Measurements from ENCODE around the gene CDH22.

CDH22 gene, protein sequence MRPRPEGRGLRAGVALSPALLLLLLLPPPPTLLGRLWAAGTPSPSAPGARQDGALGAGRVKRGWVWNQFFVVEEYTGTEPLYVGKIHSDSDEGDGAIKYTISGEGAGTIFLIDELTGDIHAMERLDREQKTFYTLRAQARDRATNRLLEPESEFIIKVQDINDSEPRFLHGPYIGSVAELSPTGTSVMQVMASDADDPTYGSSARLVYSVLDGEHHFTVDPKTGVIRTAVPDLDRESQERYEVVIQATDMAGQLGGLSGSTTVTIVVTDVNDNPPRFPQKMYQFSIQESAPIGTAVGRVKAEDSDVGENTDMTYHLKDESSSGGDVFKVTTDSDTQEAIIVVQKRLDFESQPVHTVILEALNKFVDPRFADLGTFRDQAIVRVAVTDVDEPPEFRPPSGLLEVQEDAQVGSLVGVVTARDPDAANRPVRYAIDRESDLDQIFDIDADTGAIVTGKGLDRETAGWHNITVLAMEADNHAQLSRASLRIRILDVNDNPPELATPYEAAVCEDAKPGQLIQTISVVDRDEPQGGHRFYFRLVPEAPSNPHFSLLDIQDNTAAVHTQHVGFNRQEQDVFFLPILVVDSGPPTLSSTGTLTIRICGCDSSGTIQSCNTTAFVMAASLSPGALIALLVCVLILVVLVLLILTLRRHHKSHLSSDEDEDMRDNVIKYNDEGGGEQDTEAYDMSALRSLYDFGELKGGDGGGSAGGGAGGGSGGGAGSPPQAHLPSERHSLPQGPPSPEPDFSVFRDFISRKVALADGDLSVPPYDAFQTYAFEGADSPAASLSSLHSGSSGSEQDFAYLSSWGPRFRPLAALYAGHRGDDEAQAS

GRCh38 chr20:46308258-46309157 is at the start of gene CDH22:
TSS of gene CDH22 (minus strand) at chr20:46308498. CDS start at chr20:46251294, 57,204 bp downstream.
- H3K4me1 ChIP-seq, result peaks cover 13 to 27% (median 18%) of the 10 kb centered on the region in 10 experiments; a peak in 18 of 20 replicates
- peaks cover 79 to 92% (median 89%) of the 10 kb centered on the region in 11 experiments for H3K27me3 ChIP-seq
- H4K20me1 ChIP-seq, result peaks cover 0 to 82% (median 29%) of the 10 kb centered on the region in 11 experiments; a peak in 16 of 22 replicates
- H3K27ac ChIP-seq, result no peak within 1 kb of the TSS
- TF ChIP-seq Cebpa-rat (IDR thresholded peaks at IDR 0.05), result no peak
- no peaks in the 10 kb centered on the region for H3K36me3 ChIP-seq
- peak within 1 kb of the TSS; percentile 52 to 72 (median 68) for H3K9ac ChIP-seq
- peak within 1 kb of the TSS; percentile 92 to 100 (median 99) for H3K4me2 ChIP-seq
- H3K9me3 ChIP-seq (replicated peaks in 1 of 11), result no peaks in the 10 kb centered on the region
- H3K4me3 ChIP-seq, result peak within 1 kb of the TSS; percentile 59 to 76 (median 68)

GRCh38 chr20:46357030-46357514 is 48.8 kb upstream of the CDH22 start:
- Histone ChIP-seq H3K4me1 (peaks cover 65 to 79% (median 71%) of the 10 kb centered on the region in 10 experiments), H3K4me3 (peak overlapping the region in 8 of 10 experiments; percentile 31 to 60 (median 56); a peak in 16 of 20 replicates), H3K27me3 (no peaks in the 10 kb centered on the region), H3K27ac (peak overlapping the region in 9 of 11 experiments; percentile 35 to 99 (median 97); a peak in 18 of 22 replicates), H3K9me3 (replicated peaks in 1 of 11) (no peaks in the 10 kb centered on the region), H3K4me2 (peak overlapping the region; percentile 81 to 99 (median 95)), H3K9ac (peak overlapping the region; percentile 15 to 95 (median 72); a peak in 18 of 22 replicates), H3K36me3 (peaks cover 17 to 76% (median 52%) of the 10 kb centered on the region in 11 experiments; a peak in 21 of 22 replicates), H4K20me1 (peaks cover 0 to 67% (median 24%) of the 10 kb centered on the region in 11 experiments; a peak in 13 of 22 replicates)
- no peak for TF ChIP-seq Cebpa-rat (IDR thresholded peaks at IDR 0.05)

DNA sequence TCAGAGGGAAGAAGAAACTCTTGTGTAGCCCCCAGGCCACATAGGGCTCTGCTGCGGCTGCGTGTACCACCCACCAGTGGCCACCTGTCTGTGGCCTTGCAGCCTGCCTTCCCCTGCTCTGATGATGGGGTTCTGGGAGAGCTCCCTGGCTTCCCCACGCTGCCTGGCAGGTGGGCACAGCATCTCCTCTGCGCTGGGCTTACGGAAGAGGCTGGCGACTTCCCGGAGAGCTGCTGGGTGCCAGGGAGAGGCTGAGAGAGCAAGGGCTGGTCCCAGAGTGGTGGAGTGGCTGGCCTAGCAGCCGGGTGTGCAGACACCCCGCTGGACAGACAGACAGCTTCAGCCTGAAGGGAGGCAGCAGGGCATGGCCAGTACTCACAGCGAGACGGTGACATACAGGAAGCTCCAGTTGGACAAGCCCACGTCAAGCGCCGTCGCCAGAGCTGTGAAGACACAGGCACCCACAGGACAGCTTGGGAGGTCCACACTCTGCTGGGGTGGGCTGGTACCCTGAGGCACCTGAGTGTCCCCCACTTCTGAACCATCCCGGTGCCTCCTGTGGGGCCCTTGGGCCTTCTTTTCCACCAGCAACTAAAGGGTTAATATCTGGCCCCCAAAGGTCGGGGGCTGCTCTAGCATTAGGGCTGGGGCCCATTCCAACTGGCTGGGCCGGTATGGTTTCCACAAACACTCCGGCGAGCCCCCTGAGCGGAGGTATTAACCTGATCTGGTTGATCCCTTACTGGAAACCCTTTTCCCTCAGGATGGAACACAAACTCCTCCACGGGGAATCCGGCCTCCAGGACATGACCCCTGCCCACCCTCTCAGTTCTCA is 48.1 kb upstream of the CDH22 start:
- Histone ChIP-seq H3K4me3 (peak overlapping the region in 6 of 10 experiments; percentile 42 to 59 (median 56); a peak in 10 of 20 replicates), H3K36me3 (peaks cover 17 to 77% (median 50%) of the 10 kb centered on the region in 11 experiments; a peak in 21 of 22 replicates), H3K27me3 (no peaks in the 10 kb centered on the region), H3K9ac (peak overlapping the region; percentile 15 to 95 (median 72); a peak in 18 of 22 replicates), H3K4me2 (peak overlapping the region; percentile 81 to 99 (median 95)), H3K9me3 (replicated peaks in 1 of 11) (no peaks in the 10 kb centered on the region), H3K27ac (peak overlapping the region in 9 of 11 experiments; percentile 35 to 99 (median 97); a peak in 17 of 22 replicates), H4K20me1 (peaks cover 0 to 60% (median 19%) of the 10 kb centered on the region in 11 experiments; a peak in 13 of 22 replicates), H3K4me1 (peaks cover 65 to 79% (median 71%) of the 10 kb centered on the region in 10 experiments)
- TF ChIP-seq Cebpa-rat (IDR thresholded peaks at IDR 0.05), result no peak

DNA sequence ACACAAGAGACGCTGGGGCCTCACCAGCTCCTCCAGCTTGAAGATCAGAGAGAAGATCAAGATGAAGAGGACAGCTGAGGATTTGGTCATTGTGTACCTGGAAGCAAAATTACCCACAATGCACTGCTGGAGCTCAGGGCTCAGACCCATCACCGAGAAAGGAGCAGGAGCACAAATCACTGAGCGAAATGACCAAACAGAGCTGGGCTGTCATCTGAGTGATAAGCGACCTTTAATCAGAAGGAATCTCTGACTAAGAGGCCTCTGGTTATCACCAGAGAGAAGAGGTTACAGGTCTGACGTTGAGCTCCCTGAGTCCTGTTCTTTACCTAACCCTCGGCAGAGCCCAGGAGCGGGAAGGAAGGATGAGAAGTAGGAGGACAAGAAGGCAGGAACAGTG is 47.5 kb upstream of the CDH22 start:
- Histone ChIP-seq H4K20me1 (peaks cover 0 to 54% (median 18%) of the 10 kb centered on the region in 11 experiments; a peak in 13 of 22 replicates), H3K4me2 (peak overlapping the region in 8 of 11 experiments; percentile 91 to 99 (median 96); a peak in 15 of 22 replicates), H3K9me3 (replicated peaks in 1 of 11) (no peaks in the 10 kb centered on the region), H3K27ac (peak overlapping the region in 7 of 11 experiments; percentile 97 to 99 (median 98); a peak in 12 of 22 replicates), H3K4me1 (peaks cover 65 to 79% (median 71%) of the 10 kb centered on the region in 10 experiments), H3K9ac (peak overlapping the region in 8 of 11 experiments; percentile 14 to 95 (median 78); a peak in 9 of 22 replicates), H3K4me3 (no peak overlapping the region), H3K36me3 (peaks cover 17 to 77% (median 50%) of the 10 kb centered on the region in 11 experiments; a peak in 21 of 22 replicates), H3K27me3 (no peaks in the 10 kb centered on the region)
- TF ChIP-seq Cebpa-rat (IDR thresholded peaks at IDR 0.05), result no peak

- Histone ChIP-seq H3K9ac (peak overlapping the region in 4 of 11 experiments; percentile 6 to 82 (median 12); a peak in 2 of 22 replicates), H3K4me2 (no peak overlapping the region; a peak in 2 of 22 replicates), H3K4me1 (peaks cover 65 to 79% (median 71%) of the 10 kb centered on the region in 10 experiments), H3K27me3 (no peaks in the 10 kb centered on the region), H4K20me1 (peaks cover 0 to 50% (median 18%) of the 10 kb centered on the region in 11 experiments; a peak in 15 of 22 replicates), H3K9me3 (replicated peaks in 1 of 11) (no peaks in the 10 kb centered on the region), H3K4me3 (no peak overlapping the region), H3K27ac (peak overlapping the region in 6 of 11 experiments; percentile 3 to 99 (median 98); a peak in 9 of 22 replicates), H3K36me3 (peaks cover 19 to 79% (median 50%) of the 10 kb centered on the region in 11 experiments; a peak in 21 of 22 replicates)
- no peak for TF ChIP-seq Cebpa-rat (IDR thresholded peaks at IDR 0.05)
Measured at GRCh38 chr20:46354920-46355654, 46.8 kb upstream of the CDH22 start.

DNA sequence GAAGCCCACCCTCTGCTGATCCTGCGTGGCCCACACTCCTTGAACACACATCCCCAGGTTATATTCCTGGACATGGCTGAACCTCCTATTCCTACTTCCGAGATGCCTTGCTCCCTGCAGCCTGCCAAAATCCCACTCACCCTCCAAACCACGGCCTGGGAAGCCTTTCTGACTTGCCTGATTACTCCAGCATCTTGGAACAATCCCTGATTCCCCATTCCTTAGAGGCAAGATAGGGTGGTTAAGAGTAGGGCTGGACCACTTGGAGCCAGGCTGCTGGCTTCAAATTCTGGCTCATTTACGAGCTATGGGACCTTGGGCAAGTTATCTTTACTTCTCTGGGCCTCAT is 45.9 kb upstream of the CDH22 start:
- peaks cover 0 to 48% (median 23%) of the 10 kb centered on the region in 11 experiments; a peak in 16 of 22 replicates for H4K20me1 ChIP-seq
- H3K9me3 ChIP-seq (replicated peaks in 1 of 11), result no peaks in the 10 kb centered on the region
- H3K4me2 ChIP-seq, result no peak overlapping the region
- H3K4me1 ChIP-seq, result peaks cover 65 to 79% (median 71%) of the 10 kb centered on the region in 10 experiments
- no peak overlapping the region for H3K4me3 ChIP-seq
- H3K27me3 ChIP-seq, result no peaks in the 10 kb centered on the region
- H3K27ac ChIP-seq, result no peak overlapping the region
- H3K36me3 ChIP-seq, result peaks cover 26 to 88% (median 53%) of the 10 kb centered on the region in 11 experiments; a peak in 21 of 22 replicates
- 0 out of 22 replicates have a peak overlapping the region, but pooled peaks of 1 of the 11 experiments have one; percentile 6 for H3K9ac ChIP-seq
- no peak for TF ChIP-seq Cebpa-rat (IDR thresholded peaks at IDR 0.05)

Measured in BLaER1 treated with 17β-estradiol and CSF1 and Interleukin-3, amounts not matched to agents 10 nM and 100 nM (cell line).